ENCODE measurements around the gene STX19.
"Not testable (repeated sequence)": the region's sequence is repeated elsewhere in the genome, so short reads cannot be mapped to it uniquely, and the experiment has no call there.

The STX19 gene

GRCh38 chr3:93973131-93974126 is 55.0 kb downstream of the STX19 start, which contains the start of gene PROS1:
Gene PROS1, minus strand, starts transcription at chr3:93973896. Its CDS starts 147 bp downstream, at chr3:93973749.
- no peak for TF ChIP-seq CTCF (IDR thresholded peaks at IDR 0.05; ENCODE audit: extremely low read depth, insufficient read depth, missing control alignments)
- in situ Hi-C loops (cut with MboI; ENCODE audit: low pct_unique_long_range_greater_than_20kb, low sequenced_read_pairs, unreplicated experiment), result no loop called here

GRCh38 chr3:93969997-93970396 is 58.4 kb downstream of the STX19 start:
- DNase-seq (ENCODE audit: low spot score), result no peak
- in situ Hi-C loops (cut with MboI; ENCODE audit: low pct_unique_long_range_greater_than_20kb, low sequenced_read_pairs, unreplicated experiment), result no loop called here
- no peak for TF ChIP-seq CTCF (IDR thresholded peaks at IDR 0.05; ENCODE audit: extremely low read depth, insufficient read depth, missing control alignments)

More at GRCh38 chr3:93973131-93974126, 55.0 kb downstream of the STX19 start, which contains the start of gene PROS1:
- DNase-seq (ENCODE audit: low spot score), result peak; percentile 55

GRCh38 chr3:93969443-93969842 is 59.0 kb downstream of the STX19 start:
- DNase-seq (ENCODE audit: low spot score), result no peak
- in situ Hi-C loops (cut with MboI; ENCODE audit: low pct_unique_long_range_greater_than_20kb, low sequenced_read_pairs, unreplicated experiment), result no loop called here
- no peak for TF ChIP-seq CTCF (IDR thresholded peaks at IDR 0.05; ENCODE audit: extremely low read depth, insufficient read depth, missing control alignments)

- in situ Hi-C loops (cut with MboI; ENCODE audit: low pct_unique_long_range_greater_than_20kb, low sequenced_read_pairs, unreplicated experiment); DNase-seq (ENCODE audit: low spot score): not testable (repeated sequence)
Observed at GRCh38 chr3:93965106-93965505, 63.3 kb downstream of the STX19 start.

Data from GM13977 (cell line).